Measurements from ENCODE around the gene POC1A. TPM values are rescaled to one million over a fixed set of nuclear protein-coding genes. Genes with fewer than 3 reads are reported as not detected.

Gene POC1A
- total and polyA plus RNA-seq, 10 of the 15 experiments (the other 5 are each of a cell fraction or from before 2014, with no cell fraction given): 8.5 to 49.8 (median 23.5) TPM

DNA sequence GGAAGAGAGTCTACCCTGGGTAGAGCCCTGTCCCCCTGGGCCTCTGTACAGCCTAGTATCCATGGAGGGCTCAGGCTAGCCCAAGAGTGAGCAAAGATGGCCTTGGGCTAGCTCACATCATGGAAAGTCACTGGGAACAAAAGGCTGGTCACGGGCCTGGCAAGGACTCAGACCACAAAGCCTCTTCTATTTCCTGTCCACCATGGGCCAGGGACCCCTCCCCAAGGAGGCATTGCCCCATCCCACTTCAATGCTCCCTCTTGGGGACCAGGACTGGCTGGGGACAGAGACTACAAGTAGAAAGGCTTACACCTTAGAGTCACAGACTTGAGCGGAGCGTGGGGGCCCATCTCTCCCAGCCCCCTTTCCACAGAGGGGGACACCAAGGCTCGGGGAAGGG is 114.8 kb downstream of the POC1A start (continued):
- TF ChIP-seq EP300 (IDR thresholded peaks at IDR 0.05; ENCODE audit: borderline replicate concordance in 1 of 2, control insufficient read depth in 1 of 2, low read depth in 2 of 2, low read length in 2 of 2): no peak
- TF ChIP-seq MTA3 (IDR thresholded peaks at IDR 0.05; ENCODE audit: borderline replicate concordance, low read length): no peak
- no peak for TF ChIP-seq MYB (IDR thresholded peaks at IDR 0.05; ENCODE audit: borderline replicate concordance, low read depth, low read length)
- TF ChIP-seq, protein P1, sequence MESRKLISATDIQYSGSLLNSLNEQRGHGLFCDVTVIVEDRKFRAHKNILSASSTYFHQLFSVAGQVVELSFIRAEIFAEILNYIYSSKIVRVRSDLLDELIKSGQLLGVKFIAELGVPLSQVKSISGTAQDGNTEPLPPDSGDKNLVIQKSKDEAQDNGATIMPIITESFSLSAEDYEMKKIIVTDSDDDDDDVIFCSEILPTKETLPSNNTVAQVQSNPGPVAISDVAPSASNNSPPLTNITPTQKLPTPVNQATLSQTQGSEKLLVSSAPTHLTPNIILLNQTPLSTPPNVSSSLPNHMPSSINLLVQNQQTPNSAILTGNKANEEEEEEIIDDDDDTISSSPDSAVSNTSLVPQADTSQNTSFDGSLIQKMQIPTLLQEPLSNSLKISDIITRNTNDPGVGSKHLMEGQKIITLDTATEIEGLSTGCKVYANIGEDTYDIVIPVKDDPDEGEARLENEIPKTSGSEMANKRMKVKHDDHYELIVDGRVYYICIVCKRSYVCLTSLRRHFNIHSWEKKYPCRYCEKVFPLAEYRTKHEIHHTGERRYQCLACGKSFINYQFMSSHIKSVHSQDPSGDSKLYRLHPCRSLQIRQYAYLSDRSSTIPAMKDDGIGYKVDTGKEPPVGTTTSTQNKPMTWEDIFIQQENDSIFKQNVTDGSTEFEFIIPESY (IDR thresholded peaks at IDR 0.05): no peak

DNA sequence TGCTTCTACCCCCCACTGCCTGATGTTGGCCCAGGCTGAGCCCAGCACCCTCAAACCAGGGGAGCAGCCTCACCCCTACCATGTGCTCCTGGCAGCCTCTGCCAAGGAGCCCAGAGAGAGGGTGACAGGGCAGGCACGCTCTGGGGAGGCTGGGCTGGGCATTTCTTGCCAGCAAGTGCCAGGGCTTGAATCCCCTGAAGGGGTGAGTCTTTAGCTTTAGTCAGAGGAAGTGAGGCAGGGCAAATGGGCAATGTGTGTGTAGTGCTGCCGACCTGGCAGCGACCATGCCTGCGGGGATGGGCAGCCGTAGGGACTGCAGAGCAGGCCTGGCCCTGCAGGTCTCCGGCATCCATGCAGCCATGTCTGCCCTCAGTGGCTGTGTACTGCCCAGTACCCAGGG is 116.0 kb downstream of the POC1A start:
- in situ Hi-C loops (cut with MboI) (no loop called here), intact Hi-C loops (cut with micrococcal nuclease; ENCODE audit: unreplicated experiment) (no loop called here)
- BruUV-seq (replicated peaks): no TSS peak
- H2AFZ ChIP-seq (ENCODE audit: control insufficient read depth, low read depth, low read length): no peak overlapping the region
- no peak for FAIRE-seq
- peaks cover 7% of the 10 kb centered on the region; the same call in 1 of the 2 replicates for H3K4me1 ChIP-seq (ENCODE audit: control insufficient read depth, insufficient read depth, low read length)
- no peak for ATAC-seq
- no peaks in the 10 kb centered on the region for H3K9me3 ChIP-seq (replicated peaks; ENCODE audit: control insufficient read depth, insufficient read depth, low read length)
- H3K27me3 ChIP-seq (replicated peaks in 1 of 2; ENCODE audit: control insufficient read depth in 2 of 2, insufficient read depth in 2 of 2, low read length in 1 of 2): no peaks in the 10 kb centered on the region
- no peaks in the 10 kb centered on the region for H3K79me2 ChIP-seq (ENCODE audit: control insufficient read depth, insufficient read depth, low read length)
- TF ChIP-seq, protein P2, sequence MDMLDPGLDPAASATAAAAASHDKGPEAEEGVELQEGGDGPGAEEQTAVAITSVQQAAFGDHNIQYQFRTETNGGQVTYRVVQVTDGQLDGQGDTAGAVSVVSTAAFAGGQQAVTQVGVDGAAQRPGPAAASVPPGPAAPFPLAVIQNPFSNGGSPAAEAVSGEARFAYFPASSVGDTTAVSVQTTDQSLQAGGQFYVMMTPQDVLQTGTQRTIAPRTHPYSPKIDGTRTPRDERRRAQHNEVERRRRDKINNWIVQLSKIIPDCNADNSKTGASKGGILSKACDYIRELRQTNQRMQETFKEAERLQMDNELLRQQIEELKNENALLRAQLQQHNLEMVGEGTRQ (IDR thresholded peaks at IDR 0.05; ENCODE audit: borderline replicate concordance, low read depth, low read length): no peak
- TF ChIP-seq SMAD5 (IDR thresholded peaks at IDR 0.05; ENCODE audit: low read depth) (no peak), CEBPB (IDR thresholded peaks at IDR 0.05; ENCODE audit: borderline replicate concordance in 1 of 2, low read depth in 2 of 2, low read length in 2 of 2) (no peak), TCF12 (IDR thresholded peaks at IDR 0.05; ENCODE audit: low read depth, low read length) (no peak), RBBP5 (conservative IDR thresholded peaks at IDR 0.05) (no peak), CHD2 (IDR thresholded peaks at IDR 0.05; ENCODE audit: borderline replicate concordance, low read depth, low read length) (no peak), SMAD1 (IDR thresholded peaks at IDR 0.05; ENCODE audit: low read depth, partially characterized antibody) (no peak)
- TF ChIP-seq, protein P3, sequence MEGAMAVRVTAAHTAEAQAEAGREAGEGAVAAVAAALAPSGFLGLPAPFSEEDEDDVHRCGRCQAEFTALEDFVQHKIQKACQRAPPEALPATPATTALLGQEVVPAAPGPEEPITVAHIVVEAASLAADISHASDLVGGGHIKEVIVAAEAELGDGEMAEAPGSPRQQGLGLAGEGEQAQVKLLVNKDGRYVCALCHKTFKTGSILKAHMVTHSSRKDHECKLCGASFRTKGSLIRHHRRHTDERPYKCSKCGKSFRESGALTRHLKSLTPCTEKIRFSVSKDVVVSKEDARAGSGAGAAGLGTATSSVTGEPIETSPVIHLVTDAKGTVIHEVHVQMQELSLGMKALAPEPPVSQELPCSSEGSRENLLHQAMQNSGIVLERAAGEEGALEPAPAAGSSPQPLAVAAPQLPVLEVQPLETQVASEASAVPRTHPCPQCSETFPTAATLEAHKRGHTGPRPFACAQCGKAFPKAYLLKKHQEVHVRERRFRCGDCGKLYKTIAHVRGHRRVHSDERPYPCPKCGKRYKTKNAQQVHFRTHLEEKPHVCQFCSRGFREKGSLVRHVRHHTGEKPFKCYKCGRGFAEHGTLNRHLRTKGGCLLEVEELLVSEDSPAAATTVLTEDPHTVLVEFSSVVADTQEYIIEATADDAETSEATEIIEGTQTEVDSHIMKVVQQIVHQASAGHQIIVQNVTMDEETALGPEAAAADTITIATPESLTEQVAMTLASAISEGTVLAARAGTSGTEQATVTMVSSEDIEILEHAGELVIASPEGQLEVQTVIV (IDR thresholded peaks at IDR 0.05; ENCODE audit: borderline replicate concordance, partially characterized antibody): no peak
- ChIA-PET RAD21 (ENCODE audit: unreplicated experiment) (interaction anchor here (1.0 to 4.5 kb wide), 2 partner anchors 15 to 36 kb away, joined by 3 to 48 read pairs; no protein-coding TSS in a partner anchor), POLR2A (interaction anchor here (0.6 to 2.7 kb wide), 2 partner anchors 13 to 19 kb away, joined by 3 to 12 read pairs; no protein-coding TSS in a partner anchor), SMC1A (ENCODE audit: uncharacterized antibody, unreplicated experiment) (interaction anchor here (0.8 to 3.8 kb wide), 4 partner anchors 10 to 85 kb away, joined by 3 to 37 read pairs (median 4); no protein-coding TSS in a partner anchor), CTCF (interaction anchor here (1.5 to 4.6 kb wide), 3 partner anchors 8 to 35 kb away, joined by 3 to 44 read pairs (median 41); no protein-coding TSS in a partner anchor)
- no peak overlapping the region for H3K9ac ChIP-seq (ENCODE audit: control insufficient read depth, insufficient read depth, low read length)
- H3K4me3 ChIP-seq: no peak overlapping the region
- WGBS (ENCODE audit: insufficient coverage, insufficient replicate concordance, low lambda C conversion rate, missing lambda C conversion rate): 75% methylated on average over 6 of the region's 6 CpGs
- H4K20me1 ChIP-seq (ENCODE audit: control insufficient read depth, insufficient read depth): no peaks in the 10 kb centered on the region
- no peak for DNase-seq (ENCODE audit: low read depth, low spot score)
- H3K36me3 ChIP-seq (ENCODE audit: control insufficient read depth in 2 of 2, insufficient read depth in 2 of 2, low read length in 1 of 2): no peaks in the 10 kb centered on the region
- no peak overlapping the region for H3K4me2 ChIP-seq (ENCODE audit: control insufficient read depth, insufficient read depth)
- H3K27ac ChIP-seq (ENCODE audit: control insufficient read depth, insufficient read depth): no peak overlapping the region

Data from GM12878 (cell line).